GM21515 (cell line): ENCODE results near the gene KIRREL3.

ENCODE experiments used
- ATAC-seq: cut with Tn5 transposase; IDR thresholded peaks from one replicate; pipeline ENCODE4 v1.9.1; 2021; ENCODE audit not compliant: unreplicated experiment

Gene KIRREL3

GRCh38 chr11:126800009-126800408 lies 200.6 kb downstream of the KIRREL3 start:
- no peak for ATAC-seq

DNA sequence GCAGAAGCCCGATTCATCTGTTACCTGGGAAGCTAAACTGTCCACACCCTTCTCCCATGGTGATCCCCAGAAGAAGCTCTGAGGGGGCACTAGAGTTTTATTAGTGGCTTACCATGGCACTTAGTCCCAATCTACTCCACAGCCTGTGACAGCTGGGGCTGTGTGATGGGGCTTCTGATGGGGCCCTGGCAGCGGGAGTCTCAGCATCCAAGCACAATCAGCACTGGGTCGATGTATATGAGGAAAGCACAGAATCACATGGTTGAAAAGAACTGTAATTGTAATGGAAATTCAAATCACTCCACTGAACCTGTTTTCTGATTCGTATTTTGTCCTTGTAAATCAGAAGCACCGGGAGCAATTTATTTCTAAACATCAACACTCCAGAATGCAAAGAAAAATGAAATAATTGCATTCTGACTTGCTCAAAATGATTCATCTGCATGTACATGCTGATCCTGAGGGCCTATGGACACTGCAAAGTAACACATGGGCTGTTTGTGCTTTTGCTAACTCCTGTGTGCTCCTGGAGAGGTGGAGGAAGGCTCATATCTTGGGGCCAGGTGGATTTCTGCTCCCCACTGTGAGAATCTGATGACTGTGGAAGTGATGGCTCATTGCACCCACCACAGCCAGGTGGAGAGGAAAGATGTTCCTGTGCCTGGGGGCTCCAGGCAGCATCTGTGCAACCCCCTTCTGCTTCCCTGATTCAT lies 203.0 kb downstream of the KIRREL3 start:
- no peak for ATAC-seq

DNA sequence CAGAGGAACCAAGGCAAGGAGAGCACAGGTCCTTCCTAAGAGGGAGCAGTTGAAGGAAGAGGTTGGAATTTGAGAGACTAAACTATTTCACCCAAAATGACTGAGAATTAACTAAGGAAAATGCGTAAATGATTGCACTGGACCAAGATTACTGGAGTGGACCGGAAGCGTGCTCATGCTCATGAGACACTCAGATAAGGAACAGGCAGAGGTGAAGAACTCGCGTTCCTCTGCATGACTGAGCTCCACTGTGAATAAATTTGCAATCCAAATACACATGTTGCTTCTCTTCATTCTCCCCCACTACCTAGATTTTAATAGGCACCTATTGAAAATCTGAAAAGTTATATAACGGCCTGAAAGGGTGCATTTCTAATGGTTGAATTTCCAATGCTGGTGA lies 207.0 kb downstream of the KIRREL3 start:
- ATAC-seq: no peak

DNA sequence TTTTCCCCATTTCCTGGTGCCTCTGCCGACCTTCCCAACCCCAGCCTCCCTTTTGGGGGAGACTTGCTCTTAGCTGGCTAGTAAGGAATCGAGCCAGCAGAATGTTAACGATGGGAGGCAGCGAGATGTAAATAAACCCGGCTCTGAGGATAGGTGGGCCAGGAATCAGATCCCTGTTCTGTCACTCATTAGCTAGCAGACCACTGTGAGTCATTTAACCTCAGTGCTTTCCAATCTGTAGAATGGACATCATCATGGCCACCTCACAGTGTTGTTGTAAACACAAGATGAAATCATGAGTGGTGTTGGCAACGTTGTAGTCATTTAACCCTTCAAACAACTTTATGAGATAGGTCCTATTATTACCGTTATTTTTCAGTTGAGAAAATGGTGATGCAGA lies 208.6 kb downstream of the KIRREL3 start:
- ATAC-seq: no peak

DNA sequence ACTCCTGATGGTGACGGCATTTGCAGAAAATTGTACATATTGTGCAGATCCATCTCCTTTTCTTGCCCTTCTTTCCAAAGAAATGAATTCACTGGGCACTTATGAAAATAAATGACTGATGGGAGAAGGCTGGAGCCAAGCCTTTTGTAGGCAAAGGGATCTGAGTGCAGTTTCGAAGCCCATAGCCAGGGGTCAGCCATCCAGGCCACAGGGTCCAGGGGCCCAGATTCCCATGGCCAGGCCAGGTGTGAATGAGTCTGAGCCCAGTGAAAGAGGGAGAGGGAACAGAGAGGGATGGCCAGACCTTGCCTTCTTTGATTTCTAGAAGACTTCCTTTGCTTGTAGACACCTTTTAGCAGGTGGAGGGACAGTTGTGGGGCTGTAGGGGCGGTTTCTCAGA lies 209.1 kb downstream of the KIRREL3 start:
- no peak for ATAC-seq

GRCh38 chr11:126790550-126791081 lies 210.0 kb downstream of the KIRREL3 start:
- no peak for ATAC-seq

- ATAC-seq: no peak
Observed at GRCh38 chr11:126782810-126783209, 217.8 kb downstream of the KIRREL3 start.

DNA sequence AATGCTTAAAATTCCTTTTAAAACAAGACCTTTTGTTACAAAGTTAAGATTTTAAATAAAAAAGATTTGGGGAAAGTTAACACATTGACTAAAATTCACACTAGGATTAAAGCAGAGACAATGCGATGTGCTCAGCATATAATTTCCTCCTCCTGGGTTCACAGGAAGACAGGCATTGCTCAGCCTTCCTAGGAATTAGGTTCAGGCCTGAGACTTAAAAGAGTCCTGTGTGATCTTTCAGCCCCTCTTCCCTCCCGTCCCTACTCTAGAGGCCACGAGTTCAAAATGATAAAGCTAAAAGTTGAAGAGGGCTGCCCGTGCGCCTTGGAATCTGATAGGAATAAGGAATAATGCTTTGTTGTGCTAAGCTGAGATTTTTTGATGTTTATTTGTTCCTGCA lies 218.6 kb downstream of the KIRREL3 start:
- ATAC-seq: no peak

DNA sequence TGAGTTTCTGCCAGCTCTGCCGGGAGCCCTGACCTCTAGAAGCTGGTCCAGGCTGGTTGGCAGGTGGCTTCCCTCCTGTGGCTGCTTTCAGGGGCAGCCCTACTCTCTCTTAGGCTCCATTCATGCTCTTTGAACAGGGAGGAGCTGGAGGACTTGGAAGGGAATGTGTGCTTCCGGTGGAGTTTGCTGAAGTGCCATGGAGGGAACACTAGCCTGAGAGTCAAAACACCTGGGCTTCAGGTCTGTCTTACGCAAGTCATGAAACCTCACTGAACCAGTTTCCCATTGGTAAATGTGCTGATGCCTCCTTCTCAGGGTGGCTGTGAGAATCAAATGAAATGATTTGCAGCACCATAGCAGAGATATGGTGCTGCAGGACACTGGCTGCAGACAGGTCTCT lies 224.5 kb downstream of the KIRREL3 start:
- ATAC-seq: no peak

DNA sequence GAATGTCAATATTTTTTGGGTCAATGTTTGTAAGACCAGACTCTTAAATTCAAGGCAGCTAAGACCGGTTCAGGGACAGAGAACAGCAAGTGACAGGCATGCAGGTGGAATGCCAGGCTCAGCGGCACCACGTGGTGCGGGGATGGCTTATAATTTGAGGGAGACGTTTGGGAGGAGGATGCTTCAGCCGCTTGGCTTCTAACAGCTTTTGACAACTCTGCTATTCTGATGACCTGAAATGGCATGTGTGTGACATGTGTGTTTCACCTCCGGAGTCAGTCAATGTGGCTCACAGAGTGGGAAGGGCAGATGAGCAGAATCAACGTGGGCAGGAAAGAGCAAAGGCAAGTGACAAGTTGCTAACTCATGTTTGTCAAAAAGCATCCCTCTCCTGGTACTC lies 228.3 kb downstream of the KIRREL3 start:
- no peak for ATAC-seq

DNA sequence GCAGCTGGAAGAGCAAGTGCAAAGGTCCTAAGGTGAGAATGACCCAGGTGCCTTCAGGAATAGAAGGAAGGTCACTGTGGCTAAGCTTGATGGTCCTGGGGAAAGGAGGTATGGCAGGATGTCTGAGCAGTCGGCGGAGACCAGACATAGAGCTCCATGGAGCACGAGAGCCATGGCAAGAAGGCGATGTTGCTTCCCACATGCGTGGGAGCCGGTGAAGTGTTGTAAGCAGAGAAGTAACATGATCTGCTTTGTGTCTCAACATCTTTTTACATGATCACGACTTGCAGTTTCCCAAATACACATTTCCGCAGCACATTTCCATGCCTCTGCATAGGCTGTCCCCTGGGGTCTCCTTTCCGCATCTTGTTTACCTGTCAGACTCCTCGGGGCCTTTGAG lies 231.9 kb downstream of the KIRREL3 start:
- ATAC-seq: no peak

DNA sequence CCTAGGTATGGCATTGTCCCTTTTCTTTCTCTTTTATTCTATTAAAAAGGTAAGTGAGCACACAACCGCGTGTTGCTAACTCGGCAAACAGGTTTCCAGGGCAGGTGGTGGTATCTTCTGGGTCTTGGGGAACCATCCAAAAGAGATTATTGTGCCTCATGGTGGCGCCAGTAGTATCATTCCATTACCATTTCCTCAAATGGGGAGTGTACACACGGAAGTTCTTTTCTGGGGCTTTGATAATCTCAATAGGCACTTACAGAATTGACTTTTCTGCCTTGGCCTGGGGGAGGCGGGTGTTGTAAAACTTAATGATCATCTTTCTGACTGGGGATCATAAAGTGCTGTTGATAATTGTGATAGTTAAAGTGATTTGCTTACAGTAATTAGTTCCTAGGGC lies 234.1 kb downstream of the KIRREL3 start:
- ATAC-seq: no peak

- ATAC-seq: no peak
Observed at GRCh38 chr11:126765196-126765595, 235.4 kb downstream of the KIRREL3 start.

DNA sequence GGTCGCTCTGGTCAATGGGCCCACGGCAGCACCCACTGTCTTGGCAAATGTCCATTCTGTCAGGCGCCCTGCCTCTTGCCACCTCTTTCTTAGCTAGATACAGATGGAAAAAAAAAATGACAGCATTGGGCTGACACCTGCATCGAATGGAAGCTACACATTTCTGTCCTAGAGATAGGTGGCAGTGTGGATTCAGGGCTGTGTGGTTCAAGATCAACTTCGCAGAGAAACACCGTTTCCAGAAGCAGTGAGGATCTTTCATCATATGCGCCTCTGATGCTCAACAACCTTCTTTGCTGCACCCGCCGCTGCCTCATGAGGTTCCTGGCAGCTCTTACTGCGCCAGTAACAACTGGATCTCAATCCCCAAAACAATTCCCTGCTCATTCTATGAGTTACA lies 236.3 kb downstream of the KIRREL3 start:
- no peak for ATAC-seq

GRCh38 chr11:126756855-126757254 lies 243.7 kb downstream of the KIRREL3 start:
- ATAC-seq: no peak

DNA sequence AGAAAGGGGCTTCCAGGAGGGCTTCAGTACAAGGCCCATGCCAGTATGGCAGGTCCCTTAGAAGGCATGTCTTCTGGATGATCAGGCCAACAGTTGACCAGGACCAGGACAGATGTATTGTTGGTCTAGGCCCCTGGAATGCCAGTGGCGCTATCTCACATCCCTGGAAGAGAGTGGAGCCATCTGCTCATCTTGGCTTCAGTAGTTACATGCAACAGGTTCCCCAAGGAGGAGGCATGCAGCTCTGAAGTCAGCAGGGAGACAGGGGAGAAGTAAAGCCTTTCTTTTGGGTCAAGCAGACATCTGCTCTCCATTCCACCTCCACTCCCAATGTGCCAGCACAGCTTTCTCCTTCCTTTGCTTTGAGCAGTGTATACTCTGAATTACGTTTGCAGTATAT lies 244.1 kb downstream of the KIRREL3 start:
- ATAC-seq: no peak

DNA sequence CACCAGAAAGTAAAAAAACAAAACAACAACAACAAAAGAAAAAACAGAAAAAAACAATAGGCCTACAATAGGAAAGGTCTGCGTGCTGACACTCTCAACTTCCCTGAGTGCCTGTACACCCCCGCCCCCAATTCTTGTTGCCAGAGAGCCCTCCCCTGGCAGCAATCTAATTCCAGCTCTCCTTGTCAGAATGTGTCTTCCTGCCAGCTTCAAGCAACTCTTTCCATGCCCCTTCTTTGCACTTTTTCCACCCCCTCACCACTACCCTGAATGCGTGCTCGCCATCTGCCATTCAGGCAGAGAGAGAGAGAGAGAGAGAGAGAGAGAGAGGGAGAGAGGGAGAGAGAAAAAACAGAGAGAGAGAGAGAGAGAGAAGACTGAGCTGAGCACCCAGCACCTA lies 245.0 kb downstream of the KIRREL3 start:
- no peak for ATAC-seq

DNA sequence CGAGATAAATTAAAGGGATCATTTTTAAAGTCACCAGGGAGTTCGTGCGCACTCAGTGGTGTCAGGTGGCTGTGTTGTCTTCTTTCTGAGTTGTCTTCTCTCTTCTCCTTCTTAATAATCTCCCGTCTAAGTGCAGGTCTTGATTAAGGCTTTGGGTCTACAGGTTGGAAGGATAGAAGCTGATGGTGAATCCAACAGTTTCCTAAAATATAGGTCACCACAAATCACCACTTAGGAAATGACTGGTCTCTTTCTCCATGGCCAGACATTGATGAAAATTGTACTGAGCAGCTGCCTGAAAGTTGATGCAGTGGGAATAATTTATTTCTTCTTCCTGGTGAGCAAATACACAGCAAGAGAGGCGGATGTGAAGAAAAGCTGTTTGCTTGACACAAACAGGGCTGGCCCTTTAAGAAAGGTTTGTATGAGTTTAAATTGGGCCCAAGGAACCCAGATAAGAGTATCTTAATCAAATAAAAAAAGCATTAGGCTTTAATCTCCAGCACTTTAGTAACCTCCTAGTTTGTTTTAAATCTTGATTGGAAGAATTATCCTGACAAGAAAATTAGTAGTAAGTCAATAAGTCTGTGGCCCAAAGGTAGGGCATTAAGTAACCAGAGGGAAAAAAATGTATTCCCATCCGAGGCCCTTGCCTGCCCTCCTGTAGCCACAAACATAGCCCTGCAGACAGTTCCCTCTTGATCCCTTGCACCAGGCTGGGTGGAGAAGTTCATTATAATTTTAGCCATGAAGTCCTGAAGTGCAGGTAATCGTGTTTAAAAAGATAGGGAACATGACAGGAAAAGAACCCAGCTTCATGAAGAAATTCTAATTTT lies 245.8 kb downstream of the KIRREL3 start:
- no peak for ATAC-seq

GRCh38 chr11:126753990-126754389 lies 246.6 kb downstream of the KIRREL3 start:
- ATAC-seq: no peak

DNA sequence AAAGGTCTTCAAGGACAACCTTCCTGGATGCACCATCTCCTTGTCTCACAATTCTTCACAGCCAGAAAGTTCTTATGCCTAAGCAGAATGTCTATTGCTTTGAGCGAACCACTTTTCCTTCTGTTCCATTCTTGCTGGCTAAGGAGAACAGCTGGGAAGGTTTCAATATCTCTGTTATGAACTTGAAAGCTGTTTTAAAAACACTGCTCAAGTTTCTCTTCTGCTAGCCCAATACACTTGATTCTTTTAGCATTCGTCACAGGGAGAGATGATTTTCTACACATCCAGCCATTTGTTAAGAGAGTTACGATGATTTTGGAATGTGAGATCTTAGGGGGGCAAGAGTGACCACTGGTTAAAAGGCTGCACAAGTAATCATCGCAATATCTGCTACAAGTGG lies 249.3 kb downstream of the KIRREL3 start:
- no peak for ATAC-seq

GRCh38 chr11:126748793-126749192 lies 251.8 kb downstream of the KIRREL3 start:
- ATAC-seq: no peak

DNA sequence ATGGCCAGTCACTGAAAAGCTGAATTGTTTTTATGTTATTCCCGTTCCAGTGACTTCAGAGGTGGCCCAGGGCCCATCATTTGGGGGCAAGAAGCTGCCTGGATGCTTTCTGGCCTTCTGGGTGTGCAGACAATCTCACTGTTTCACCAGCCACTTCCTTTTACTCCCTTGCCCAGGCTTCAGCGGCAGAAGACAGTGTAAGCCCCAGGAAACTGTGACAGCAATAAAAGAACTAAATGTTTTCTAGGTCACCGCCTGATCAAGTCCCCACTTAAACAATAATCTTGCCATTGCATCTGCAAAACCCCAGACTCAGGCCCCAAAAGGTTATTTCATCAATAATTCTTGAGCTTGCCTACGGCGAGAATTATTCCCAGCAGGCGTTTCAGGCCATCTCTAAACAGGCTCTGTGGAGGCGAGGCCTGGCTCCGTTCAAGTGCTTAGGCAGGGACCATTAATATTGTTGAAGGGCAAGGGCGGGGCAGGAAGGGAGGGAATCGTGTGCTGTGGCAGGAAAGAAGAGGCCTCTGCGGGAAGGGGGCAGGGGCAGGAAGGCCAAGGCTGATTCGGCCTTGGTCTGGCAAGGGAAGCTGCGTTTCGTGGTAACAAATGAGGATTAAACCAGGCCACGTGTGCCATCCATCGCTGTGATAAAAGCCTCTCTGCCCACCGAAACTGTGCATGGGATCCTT lies 252.3 kb downstream of the KIRREL3 start:
- ATAC-seq: no peak
